Measurements from ENCODE around the gene TAGLN2.
A peak's percentile ranks its signal among the peaks of the same experiment; 100 is the strongest.

TAGLN2 gene

DNA sequence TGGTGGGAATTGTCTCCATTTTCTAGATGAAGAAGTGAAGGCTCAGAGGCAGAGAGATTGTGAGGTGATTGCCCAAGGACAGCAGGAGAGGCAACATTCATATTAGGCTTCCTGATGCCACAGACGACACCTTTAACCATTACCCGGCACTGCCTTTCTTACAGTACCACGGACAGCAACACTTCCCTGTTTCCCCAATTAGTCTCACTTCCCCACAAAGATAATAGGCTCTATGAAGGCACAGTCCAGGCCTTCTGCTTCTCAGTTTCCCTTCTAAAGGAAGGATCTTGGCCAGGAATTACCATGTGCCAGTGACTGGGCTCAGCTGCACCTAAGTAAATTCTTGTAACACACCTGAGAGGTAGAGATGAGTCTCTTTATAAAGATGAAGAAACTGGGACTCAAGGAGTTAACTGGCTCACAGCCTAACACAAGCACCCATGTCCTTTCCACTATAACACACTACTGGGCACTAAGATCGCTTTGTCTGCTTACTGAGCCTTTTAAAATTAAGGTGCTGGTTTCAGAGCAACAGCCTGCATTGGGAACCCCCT, 10.5 kb upstream of the TAGLN2 start:
- no peak for DNase-seq (ENCODE audit: low read depth, low spot score)

DNA sequence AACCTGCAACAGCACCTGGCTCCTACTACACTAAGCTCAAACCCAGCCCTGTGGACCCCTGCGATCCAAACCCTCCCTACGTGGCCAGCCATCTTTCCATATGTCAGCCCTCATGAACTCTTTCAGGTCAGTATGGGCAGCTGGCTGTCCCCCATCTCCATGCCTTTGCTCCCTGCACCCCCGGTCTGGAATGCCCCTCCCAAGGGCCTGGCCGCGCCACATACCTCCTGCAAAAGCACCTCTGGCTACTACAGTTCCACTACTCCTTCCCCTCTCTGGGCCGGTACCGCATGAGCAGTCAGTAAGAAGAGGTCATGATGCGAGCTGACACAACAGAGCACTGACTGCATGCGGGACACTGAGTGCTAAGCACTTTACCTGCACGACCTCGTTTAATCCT, 10.0 kb upstream of the TAGLN2 start:
- no peak for DNase-seq (ENCODE audit: low read depth, low spot score)

DNA sequence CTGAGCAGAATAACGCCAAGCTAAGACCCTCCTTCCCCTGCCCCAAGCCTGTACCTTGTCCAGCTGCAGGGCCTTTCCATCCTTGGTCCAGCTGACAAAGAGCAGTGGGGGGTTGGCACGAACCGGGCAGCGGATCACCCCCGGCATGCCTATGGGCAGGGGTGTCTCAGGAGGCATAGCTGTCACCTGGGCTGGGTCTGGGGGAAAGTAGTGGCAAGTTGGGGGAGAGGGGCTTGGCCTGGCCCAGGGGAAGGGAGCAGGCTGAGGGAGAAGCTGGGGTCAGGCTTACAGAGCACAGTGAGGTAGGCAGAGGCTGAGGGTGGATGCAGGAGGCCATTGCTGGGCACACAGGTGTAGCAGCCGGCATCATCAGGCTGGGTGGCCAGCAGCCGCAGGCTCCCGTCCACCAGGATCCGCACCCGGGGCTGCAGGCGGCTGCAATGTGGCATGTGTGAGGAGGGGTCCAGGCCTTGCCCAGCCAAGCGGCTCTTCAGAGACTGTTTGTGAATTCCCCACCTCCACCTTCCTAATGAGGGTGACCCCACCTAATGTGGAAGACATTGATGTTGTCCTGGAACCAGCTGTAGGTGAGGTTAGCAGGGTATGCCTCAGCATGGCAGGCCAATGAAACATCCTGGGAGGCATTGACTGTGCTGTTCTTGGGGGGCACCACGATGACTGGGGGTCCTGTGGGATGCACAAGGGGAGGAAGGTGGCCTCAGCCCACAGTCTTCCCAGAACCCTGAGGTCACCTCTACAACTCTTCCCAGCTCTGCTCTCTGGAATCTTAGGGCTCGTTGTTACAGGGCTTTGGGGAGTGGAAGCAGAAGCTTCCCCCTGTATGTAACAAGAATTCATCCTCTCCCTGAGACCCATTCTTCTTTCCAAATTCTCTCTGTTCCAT, 9.1 kb upstream of the TAGLN2 start:
- DNase-seq (ENCODE audit: low read depth, low spot score) = no peak

DNA sequence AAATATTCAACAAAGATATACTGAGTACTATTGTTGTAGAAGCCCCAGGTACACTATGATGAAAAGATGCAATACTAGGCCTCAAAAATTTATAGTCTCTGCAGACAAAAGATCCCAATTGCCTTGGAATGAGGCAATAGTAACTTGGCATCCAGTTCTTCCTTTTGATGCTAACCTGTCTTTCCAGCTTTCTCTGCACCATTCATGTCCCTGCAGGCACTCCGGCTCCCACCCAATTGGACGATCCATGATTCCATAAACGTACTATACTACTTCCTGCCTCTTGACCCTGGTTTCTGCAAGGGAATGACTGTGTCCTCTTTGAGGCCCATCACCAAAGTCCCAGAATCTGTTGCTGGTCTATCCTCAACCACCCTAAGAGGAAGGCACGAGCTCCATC, 8.0 kb upstream of the TAGLN2 start:
- no peak for DNase-seq (ENCODE audit: low read depth, low spot score)

DNA sequence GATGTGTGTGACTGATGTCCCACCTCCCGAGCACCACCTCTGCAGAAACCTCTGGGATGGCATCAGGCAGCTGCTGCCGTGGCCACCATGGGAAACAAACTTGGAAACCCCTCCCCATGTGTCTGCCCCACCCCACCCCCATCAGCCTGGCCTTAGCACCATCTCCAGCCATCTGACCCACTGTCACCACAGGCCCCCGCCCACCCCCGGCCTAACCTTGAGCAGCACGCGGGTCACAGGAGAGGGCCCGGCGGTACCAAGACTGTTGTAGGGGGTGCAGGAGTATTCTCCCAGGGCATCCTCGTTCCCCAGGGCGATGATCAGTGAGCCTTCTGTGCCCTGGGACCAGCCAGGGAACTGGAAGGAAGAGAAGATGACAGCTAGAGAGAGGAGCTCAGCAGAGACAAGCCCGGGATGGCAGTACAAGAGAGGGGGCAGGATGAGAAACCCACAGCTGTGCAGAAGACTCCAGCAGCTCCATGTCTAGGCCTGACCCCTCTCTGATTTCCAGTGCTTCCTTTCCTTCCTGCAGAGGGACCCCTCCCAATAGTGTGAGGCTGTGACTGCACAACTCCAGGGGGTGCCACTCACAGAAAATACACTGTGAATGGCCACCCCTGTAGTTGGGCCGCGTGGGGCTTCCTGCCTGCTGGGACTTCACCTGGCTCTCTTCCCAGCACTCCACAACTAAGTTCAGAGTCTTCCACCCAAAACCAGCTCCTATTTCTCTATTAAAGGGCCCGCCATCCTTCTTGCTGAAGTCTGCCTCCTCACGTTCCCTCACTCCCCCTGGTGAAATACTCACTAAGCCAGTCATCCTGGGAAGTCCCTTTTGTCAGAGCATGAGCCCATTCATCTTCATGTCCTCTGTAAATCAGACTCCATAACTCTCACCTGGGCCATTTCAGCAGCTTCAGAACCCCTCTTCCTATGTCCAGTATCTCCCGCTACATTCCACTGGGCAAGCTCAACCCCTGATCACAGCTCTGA, 7.3 kb upstream of the TAGLN2 start:
- no peak for DNase-seq (ENCODE audit: low read depth, low spot score)

DNA sequence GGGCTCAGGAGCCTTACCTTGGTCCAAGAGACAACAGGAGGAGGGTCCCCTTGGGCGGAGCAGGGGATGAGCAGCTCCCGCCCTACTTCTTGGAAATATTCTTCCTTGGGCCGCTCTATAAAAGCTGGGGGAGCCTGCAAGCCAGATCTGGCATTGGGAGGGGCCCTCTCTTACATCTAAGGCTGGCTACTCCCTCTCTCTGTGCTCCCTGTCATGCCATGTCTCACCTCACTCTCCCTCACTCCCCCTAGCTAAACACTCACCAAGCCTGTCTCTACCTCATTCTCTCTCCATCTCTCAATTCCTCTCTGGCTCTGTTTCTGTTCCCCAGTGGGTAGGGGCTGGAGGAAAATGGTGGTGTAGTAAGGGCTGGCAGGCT, 6.5 kb upstream of the TAGLN2 start:
- no peak for DNase-seq (ENCODE audit: low read depth, low spot score)

DNA sequence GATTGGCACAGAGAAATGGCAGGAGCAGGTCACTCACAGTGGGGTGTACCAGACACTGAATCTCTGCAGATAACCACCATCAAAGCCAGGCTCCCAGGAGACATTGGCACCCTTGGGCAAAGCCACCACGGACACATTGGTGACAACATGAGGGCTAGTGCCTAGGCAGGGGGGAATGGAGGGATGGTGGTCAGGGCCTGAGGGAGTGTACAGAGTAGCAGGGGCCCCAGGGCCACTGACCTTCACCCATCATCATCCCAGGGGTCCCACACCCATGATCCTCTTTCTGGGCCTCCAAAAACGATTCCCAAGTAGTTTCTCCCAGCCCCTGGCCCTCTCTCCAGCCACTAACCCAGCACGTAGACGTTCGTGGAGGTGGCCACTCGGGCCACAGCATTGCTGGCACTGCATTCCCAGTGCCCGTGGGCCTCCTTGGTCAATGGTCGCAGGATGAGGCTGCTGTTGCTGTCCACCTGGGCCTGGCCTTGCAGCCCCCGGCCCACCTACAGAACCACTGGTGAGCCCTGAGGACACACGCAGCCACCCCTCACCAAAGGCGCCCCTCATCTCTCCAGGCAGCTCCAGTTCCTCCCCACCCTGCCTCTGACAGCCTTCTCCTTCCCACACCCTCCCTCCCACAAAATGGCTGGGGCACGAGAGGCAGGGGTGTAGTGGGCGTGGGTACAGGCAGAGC, 5.9 kb upstream of the TAGLN2 start:
- no peak for DNase-seq (ENCODE audit: low read depth, low spot score)

DNA sequence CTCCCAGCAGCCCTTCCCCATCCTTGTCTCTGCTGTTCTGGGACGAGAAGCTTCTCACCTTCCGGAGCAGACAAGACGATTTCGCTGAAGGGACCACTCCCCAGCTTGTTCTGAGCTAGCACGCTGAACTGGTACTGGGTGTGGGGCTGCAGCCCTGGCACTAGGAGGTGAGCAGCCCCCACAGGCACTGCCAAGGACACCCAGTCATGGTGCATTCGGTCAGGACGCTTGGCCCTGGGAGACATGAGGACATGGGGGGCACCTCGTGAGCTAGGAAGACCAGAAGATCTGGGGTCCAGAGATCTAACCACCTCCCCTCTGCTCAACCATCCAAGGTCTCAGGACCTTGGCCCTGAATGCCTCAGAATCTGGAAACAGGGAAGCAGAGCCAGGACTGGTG, 5.3 kb upstream of the TAGLN2 start:
- no peak for DNase-seq (ENCODE audit: low read depth, low spot score)

DNA sequence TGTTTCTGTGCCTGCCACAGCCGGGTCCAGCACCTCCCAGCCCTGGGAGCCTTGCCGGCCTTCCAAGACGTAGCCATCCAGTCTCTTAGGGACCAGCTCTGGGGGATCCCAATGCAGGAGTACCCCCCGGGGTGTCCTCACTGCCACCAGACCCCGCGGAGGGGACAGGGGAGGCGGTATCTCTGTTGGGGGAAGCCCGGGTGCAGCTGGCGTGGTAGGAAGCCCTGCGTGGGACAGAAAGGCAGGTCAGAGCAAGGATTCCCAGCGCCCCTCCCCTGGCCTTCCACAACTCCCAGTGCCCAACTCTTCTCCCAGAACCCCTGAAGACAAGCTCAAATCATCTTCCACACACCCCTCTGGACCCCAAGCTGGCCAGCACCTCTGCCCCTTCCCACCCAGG, 4.9 kb upstream of the TAGLN2 start:
- no peak for DNase-seq (ENCODE audit: low read depth, low spot score)

DNA sequence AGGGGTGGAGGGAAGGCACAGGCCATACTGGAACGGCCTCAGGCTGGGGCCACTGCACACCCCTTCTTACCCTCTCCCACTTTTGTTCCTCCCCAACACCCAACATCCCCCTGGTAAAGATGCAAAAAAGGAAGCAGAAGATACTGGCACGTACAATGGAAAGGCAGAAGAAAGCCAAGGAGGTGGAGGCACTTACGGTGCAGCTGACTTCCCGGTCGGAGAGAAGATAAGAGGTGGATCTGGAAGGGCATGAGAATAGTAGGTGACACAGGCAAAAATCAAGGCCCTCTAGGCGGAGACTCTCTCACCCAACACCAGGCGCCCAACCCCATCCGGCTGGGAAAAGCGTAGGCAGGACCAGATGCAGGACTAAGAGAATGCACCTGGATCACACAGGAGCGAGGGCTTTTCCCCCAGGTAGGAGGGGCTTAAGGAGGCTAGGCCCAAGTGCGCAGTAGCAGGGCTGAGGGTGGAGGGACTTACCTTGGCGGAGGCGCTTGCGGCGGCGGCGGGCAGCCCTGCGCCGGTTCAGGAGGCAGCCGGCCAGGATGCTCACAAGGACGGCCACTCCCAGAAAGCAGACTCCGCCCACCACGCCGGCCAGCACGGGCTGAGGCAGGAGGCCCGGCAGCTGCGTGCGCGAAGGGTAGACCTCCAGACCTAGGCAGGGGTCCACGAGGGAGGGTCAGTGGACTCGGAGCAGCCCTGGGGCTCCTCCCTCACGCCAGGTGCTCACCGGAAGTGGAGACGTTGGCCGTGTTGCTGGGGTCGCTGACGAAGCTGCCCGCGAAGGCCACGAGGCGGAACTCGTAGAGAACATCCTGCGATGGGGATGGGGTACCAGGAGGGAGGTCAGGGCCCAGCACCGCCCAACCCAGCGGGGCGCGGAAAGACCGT, 4.1 kb upstream of the TAGLN2 start:
- peak; percentile 94 for DNase-seq (ENCODE audit: low read depth, low spot score)

DNA sequence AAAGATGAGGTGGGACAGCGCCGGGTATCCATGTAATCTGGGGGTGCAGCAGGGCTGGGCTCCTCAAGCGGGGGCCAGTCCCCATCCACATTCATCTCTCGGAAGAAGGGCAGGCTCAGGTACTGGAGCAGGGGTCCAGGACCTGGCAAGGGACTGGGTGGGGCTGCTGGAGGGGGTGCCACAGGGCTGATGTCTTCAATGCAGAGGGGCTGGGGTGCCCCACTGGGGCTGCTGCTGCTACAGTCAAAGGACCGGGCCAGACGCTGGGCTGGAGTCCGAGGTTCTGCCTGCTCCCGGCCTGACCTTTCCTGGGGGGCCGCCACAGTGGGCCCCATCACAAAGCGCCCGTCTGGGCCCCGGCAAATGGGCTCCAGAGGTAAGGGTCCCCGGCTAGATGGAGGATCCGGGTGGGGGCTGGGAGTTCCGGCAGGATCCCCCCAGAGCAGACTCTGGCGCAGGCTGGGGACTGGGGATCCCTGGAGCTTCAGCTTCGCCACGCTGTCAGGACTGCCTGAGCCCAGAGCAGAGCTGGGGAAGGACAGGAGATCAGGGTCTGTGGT, 3.3 kb upstream of the TAGLN2 start:
- no peak for DNase-seq (ENCODE audit: low read depth, low spot score)

DNA sequence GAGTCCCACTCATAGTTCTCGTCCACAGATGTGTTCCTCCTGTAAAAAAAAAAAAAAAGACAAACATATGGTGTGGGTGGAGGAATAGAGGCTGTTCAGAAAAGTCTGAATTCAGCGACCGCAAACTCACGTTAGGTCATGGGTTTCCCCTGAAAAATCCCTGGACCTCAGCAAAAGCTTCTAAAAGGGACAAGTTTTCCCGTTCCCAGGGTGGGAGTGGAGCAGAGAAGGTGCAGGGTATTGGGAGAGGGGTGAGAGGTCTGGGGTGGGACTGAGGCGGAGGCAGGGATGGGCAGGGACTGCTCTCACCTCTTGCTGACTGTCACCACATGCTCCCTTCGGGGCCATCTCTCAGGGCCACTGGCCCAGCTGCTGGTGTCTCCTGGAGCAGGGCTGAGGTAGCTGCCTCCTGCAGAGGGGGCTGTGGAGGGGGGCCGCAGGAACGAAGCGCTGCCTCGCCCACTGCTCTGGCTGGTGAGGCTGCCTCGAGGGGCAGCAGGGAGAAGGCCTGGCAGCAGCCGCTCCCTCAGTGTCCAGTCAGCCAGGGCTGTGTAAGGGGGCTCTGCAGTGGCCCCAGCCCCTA, 2.6 kb upstream of the TAGLN2 start:
- DNase-seq (ENCODE audit: low read depth, low spot score) = peak; percentile 51

DNA sequence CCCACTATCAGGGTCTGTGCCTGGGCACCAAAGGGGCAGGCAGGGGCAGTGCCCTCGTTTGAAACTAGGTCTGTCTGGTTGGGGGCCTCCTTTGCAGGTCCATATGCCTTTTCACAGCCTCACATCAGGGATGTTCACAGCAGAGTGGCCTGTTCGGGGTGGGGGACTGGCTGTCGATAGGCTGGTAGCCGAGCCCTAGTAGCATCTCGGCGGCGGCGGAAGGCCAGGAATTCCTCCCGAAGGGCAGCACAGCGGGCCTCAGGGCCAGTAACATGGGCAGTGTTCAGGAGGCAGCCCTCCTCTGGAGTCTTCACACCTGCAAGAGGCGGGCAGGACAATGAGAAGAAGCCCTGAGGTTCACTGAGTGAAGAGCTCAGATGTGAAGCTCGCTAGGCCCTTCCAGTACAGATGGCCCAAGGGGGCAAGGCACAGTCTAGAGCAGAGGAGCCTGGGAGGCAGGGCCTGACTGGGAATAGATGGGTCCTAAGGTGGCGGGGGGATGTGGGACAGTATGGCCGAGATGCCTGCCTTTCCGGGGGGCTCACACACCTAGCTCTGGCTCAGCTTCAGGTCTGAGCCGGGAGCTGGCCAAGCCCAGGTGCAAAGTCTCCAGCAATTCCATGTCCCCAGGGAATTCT, 2.0 kb upstream of the TAGLN2 start:
- no peak for DNase-seq (ENCODE audit: low read depth, low spot score)

DNA sequence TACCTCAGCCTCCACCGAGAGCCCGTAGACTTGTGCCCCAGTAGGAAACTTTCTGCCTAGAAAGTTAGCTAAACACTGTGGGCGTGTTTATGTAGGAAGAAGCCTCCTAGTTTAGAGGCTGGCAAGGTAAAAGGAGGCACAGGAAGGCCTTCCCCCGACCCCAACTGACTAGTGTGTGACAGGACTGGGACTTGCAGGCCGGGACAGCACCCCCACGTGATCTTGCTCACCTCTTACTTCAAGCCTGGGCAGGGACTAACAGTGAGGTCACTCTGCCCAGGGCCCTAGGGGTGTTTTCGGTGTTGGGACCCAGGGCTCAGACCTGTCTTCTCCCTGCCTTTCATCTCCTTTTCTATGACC, 392 bp upstream of the TAGLN2 start:
- DNase-seq (ENCODE audit: low read depth, low spot score) = no peak

DNA sequence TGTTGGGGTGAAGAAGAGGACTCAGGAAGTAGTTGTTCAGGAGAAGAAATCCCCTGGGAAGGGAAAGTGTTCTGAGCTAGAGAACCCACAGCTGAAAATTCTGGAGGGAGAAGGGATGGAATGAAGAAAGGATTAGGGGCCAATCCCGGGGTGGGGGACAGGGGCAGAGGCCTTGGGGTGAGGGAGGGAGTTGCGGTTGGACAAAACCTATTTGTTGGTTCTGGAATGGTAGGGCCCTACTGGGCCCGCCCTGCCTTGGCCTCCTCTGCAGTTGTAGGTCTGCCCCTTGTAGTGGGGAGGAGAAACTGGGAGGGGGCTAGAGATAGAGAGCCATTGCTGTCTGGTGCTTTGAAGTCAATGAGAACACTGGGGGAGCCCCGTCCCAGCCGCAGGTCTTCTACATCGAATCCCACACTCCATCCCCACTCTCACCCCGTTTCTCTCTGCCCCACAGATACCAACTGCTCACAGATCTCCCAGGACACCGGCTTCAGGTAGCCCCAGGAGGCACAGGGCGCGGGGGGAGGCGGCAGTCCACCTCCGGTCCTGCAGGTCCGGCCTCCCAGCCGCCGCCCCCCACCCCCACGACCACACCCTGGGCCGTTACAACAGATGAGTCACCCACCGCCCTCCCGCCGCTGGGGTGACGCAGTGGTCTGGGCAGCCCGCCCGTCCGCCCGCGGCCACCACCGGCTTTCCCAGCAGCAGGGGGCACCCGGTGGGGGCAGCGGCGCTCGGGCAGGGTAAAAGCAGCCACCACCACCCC, 1.1 kb downstream of the TAGLN2 start:
- peak; percentile 85 for DNase-seq (ENCODE audit: low read depth, low spot score)

DNA sequence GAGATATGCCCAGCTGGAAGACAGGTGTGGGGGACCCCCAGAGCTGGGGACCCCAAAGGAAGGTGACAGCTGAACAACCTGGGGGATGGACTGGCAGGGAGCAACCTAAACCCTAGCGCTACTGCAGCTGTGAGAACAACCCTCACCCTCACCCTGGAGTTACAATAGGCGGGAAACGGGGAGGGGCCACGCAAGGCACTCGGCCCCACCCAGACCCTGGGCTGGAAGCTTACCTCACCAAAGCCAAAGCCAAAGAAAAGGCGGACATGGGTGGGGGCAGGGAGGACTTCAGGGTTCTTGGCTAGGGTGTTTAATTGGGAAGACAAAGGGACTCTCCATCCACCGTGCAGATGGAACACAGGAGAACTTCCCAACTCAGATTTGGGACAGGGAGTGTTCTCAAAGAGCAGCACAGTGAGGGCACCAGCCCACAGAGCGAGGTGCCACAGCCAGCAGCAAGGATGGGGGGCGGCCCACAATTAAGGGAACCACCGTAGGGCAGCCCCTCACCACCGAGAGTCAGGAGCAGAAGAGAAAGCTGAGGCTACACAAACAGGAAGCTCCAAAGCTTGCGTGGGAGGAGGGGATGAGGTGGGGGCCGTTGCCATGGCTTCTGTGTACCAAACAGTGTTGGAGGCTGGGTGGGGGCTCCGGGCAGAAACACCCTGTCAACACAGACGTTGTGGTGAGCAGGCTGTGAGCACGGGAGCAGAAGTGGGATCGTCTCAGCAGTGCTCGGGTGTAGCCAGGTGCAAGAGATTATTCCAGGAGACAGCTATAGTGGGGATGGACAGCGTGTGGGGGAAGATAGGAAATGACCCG, 1.9 kb downstream of the TAGLN2 start:
- peak; percentile 83 for DNase-seq (ENCODE audit: low read depth, low spot score)

DNA sequence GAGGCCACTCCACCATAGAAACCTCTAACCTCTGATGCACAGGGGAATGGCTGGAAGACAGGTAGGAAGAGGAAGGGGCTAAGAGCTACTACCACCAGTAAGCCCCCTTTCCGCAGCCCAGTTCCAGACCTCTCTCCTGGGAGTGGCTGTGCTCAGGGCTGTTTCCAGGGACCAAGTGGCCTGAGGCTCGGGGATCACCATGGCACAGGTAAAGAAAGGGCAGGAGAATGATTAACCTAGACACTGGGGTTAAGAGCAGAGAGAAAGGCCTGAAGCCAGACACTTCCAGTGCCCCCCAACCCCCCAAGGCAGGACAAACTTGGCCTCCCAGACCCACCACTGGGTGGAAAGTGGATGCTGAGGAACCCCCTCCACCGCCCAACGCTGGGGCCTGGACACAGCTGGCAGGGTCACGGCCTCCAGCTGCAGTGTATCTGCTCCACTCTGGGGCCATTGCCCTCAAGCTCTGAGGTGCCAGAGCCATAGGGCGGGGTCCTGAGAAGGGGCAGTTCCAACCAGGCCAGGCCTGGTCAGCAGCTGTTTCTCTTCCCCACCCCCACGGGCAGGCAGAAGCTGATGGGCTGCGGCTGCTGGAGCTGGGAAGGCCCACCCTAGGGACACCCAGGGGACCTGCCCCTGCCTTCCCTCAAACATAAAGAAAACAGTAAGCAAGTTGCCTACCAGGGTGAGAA, 2.6 kb downstream of the TAGLN2 start:
- peak; percentile 46 for DNase-seq (ENCODE audit: low read depth, low spot score)

Data from ELF-1 (cell line).